Stimulated activated CD8-positive, alpha-beta memory T cell treated with anti-CD3 and anti-CD28 coated beads, Interleukin-4, amount 100 ng/mL, for 4 hours (primary cell): ENCODE data around the gene EPHB2.

Experiments
- DNase-seq, 2 donors: peaks; one replicate each; pipeline ENCODE4 v3.0.0-alpha.2; 2020; ENCODE audit warnings: low read depth in 2 of 2, low spot score in 1 of 2

The EPHB2 gene

DNA sequence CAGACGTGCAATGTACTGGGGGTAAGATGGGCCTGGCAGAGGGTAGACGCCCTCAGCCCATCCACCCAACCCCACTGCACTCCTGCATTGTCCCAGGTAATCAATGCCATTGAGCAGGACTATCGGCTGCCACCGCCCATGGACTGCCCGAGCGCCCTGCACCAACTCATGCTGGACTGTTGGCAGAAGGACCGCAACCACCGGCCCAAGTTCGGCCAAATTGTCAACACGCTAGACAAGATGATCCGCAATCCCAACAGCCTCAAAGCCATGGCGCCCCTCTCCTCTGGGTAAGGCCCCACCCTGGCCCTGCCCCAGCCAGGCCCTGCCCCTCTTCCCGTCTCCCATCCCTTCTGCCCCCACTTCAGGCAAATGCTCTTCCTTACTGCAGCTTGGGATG lies 199.6 kb downstream of the EPHB2 start:
- no peak for DNase-seq

DNA sequence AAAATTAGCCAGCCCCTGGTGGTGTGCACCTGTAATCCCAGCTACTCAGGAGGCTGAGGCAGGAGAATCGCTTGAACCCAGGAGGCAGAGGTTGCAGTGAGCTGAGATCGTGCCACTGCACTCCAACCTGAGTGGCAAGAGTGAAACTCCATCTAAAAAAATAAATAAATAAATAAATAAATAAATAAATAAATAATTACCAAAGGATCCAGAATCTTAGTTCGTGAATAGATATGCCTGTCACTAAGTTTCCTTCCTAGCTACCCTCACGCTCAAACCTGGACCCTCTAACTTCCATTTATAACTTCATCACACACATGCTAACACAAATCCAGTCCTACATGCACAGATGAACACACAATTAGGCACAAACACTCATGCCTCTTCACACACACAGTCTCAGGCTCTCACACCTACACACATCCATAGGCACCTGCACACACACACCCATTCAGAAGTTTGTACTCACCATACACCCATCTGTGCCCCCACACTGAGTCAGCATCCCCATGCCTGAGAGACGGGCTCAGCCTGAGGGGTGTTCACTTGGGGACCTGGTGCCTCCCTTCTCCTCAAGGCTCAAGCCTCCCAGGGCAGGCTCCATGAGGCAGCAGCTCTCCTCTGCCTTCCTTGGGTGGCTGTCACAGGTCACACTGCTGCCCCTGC lies 200.5 kb downstream of the EPHB2 start:
- no peak for DNase-seq

GRCh38 chr1:22912311-22912710 lies 201.7 kb downstream of the EPHB2 start:
- no peak for DNase-seq

DNA sequence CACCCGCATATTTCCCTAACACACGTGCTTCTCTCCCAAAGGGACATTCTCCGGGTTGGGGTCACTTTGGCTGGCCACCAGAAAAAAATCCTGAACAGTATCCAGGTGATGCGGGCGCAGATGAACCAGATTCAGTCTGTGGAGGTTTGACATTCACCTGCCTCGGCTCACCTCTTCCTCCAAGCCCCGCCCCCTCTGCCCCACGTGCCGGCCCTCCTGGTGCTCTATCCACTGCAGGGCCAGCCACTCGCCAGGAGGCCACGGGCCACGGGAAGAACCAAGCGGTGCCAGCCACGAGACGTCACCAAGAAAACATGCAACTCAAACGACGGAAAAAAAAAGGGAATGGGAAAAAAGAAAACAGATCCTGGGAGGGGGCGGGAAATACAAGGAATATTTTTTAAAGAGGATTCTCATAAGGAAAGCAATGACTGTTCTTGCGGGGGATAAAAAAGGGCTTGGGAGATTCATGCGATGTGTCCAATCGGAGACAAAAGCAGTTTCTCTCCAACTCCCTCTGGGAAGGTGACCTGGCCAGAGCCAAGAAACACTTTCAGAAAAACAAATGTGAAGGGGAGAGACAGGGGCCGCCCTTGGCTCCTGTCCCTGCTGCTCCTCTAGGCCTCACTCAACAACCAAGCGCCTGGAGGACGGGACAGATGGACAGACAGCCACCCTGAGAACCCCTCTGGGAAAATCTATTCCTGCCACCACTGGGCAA lies 202.9 kb downstream of the EPHB2 start:
- no peak for DNase-seq

- no peak for DNase-seq
Observed at GRCh38 chr1:22914156-22914555, 203.5 kb downstream of the EPHB2 start.

DNA sequence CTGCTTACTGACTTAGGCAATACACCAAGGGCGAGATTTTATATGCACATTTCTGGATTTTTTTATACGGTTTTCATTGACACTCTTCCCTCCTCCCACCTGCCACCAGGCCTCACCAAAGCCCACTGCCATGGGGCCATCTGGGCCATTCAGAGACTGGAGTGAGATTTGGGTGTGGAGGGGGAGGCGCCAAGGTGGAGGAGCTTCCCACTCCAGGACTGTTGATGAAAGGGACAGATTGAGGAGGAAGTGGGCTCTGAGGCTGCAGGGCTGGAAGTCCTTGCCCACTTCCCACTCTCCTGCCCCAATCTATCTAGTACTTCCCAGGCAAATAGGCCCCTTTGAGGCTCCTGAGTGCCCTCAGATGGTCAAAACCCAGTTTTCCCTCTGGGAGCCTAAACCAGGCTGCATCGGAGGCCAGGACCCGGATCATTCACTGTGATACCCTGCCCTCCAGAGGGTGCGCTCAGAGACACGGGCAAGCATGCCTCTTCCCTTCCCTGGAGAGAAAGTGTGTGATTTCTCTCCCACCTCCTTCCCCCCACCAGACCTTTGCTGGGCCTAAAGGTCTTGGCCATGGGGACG lies 204.1 kb downstream of the EPHB2 start:
- DNase-seq: no peak

GRCh38 chr1:22915231-22915630 lies 204.6 kb downstream of the EPHB2 start:
- DNase-seq: no peak

- DNase-seq: no peak
Observed at GRCh38 chr1:22915816-22916470, 205.3 kb downstream of the EPHB2 start.

DNA sequence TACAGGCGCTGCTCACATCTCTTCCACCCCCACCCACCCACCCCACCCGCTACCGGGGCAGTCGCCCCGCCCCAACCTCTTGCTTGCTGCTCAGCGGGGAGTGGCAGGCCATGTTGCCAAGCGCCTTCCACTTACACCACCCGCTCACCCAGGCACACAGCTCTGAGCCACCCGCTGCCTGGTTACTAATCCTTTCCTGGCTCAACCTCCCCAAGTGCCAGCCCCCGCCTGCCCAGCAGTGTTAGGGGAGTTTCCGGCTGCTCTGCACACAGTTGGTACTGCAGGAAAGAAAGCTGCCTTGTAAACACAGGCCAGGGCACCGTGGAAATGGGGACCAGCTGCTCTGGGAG lies 205.8 kb downstream of the EPHB2 start:
- no peak for DNase-seq

DNA sequence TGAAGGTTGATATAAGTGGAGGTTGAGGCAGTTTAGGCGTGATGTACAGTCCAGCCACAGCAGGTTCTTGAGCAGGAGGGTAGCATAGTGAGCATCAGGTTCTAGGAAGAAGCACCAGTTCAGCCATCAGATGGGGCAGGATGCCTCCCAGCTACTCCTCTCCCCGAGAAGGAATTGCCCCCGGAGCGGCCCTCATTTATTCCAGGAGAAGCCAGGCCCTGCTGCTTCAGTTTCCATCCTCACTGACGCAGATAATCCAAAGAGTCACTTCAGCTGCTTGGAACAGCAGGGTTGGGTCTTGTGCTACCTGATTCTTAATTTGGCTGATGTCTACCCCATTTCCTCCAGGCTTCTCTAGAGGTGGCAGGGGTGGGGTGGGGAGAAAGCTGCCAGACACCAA lies 207.3 kb downstream of the EPHB2 start:
- no peak for DNase-seq

- DNase-seq: no peak
Observed at GRCh38 chr1:22918644-22919043, 208.0 kb downstream of the EPHB2 start.

DNA sequence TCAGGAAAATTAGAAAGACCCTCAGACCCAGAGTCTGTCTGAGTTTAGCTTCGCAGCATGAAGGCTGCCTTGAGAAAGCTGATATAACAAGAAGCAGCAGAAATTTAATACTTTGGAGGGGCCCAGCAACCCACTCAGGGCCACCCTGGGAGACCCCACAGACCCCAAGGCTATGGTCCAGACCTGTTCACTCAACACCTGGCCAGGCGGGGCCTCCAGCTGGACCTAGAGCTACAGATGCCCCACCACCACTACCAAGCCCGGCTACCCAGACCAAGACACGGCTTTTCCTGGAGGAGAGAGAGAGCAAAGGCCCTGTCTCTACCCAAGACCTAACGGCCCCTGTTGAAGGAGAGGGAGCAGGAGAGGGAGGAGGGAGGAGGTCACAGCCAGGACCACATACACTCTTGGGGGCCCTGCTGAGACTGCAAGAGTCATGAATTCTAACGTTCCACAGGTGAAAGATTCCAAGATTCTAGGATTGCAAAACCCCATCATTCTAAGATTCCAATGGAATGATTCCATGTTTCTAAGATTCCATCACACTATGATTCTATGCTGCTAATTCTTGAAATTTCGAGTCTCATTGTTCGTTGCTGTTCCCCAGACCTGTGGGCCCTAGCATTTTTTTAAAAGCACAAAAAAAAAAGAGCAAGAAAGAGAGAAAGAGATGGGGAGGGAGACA lies 208.8 kb downstream of the EPHB2 start:
- no peak for DNase-seq

- no peak for DNase-seq
Observed at GRCh38 chr1:22920026-22920733, 209.5 kb downstream of the EPHB2 start.

DNA sequence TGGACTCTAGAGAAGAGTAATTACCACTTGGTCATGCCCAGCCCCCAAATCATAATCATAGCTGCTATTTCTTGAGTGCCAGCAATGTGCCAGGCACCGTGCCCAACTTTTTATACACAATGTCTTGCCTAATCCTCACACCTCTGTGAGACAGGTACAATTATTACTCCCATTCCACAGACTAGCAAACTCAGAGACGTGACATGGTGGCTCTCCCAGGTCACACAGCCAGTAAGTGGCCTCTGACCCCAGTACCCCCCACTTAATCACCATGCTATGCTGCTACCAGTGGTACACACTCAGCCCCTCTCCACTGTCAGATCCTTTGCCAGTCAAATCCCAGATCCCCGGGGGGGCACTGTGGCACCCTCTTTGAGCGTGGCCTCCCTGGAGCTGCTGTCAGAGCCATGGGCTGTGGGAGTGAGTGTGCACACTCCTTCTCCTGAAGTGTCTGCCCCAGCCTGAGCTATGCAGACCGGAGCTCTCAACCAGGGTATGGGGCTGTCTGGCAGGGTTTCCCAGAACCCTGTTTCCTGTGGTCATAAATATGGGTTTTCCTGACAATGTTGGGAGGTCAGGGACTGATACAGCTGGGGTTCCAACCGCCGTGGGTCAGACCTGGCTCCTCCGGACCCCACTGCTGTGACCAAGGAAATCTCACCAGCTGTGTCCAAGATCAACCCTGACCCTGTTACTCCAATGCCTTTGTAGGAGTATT lies 210.3 kb downstream of the EPHB2 start:
- no peak for DNase-seq

GRCh38 chr1:22921452-22922126 lies 210.9 kb downstream of the EPHB2 start:
- DNase-seq: no peak

DNA sequence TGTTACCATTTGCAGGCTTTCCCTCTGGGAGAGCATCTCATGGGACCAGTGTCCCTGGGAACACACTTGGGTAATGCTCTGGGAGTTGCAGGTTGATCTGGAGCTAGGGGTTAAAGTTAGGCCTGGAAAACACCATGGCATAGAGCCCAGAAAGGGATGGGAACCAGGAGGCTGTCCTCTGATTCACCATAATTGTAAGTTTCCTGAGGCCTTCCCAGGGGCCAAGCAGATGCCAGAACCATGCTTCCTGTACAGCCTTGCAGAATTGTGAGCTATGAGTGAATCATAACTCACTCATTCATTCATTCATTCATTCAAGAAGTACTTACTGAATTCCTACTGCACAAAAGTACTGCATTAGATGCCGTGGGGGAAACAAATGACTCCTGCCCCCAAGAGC lies 212.0 kb downstream of the EPHB2 start:
- DNase-seq: no peak

DNA sequence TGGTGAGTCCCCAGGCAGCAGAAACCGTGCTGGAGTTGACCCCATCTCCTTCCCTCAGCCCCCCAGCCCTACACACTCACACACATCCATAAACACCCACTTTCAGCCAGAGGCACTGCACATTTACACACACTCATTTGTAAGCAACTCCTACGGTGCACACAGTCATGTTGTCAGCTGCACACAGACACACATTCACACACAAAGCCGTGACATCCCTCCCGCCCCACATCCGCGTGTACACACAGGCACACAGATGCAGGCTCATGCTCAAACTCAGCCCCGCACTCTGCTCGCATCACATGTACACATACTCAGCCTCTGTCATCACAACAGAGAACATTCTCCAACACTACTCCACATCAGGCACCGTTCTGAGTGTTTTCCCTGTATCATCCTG lies 214.5 kb downstream of the EPHB2 start:
- no peak for DNase-seq

GRCh38 chr1:22930240-22930912 lies 219.7 kb downstream of the EPHB2 start:
- DNase-seq: no peak

- no peak for DNase-seq
Observed at GRCh38 chr1:22932803-22933470, 222.3 kb downstream of the EPHB2 start.
